ENCODE results near the gene PCGF2.

GRCh38 chr17:38710604-38710962 is 37.6 kb downstream of the PCGF2 start:
- TF ChIP-seq, protein P1, sequence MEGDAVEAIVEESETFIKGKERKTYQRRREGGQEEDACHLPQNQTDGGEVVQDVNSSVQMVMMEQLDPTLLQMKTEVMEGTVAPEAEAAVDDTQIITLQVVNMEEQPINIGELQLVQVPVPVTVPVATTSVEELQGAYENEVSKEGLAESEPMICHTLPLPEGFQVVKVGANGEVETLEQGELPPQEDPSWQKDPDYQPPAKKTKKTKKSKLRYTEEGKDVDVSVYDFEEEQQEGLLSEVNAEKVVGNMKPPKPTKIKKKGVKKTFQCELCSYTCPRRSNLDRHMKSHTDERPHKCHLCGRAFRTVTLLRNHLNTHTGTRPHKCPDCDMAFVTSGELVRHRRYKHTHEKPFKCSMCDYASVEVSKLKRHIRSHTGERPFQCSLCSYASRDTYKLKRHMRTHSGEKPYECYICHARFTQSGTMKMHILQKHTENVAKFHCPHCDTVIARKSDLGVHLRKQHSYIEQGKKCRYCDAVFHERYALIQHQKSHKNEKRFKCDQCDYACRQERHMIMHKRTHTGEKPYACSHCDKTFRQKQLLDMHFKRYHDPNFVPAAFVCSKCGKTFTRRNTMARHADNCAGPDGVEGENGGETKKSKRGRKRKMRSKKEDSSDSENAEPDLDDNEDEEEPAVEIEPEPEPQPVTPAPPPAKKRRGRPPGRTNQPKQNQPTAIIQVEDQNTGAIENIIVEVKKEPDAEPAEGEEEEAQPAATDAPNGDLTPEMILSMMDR (tag by site-specific recombination; IDR thresholded peaks at IDR 0.05) = no peak
- TF ChIP-seq ZNF221 (tag by site-specific recombination; IDR thresholded peaks at IDR 0.05; ENCODE audit: borderline replicate concordance) (no peak), ZNF624 (tag by site-specific recombination; IDR thresholded peaks at IDR 0.05) (no peak), YY1 (tag by site-specific recombination; IDR thresholded peaks at IDR 0.05) (no peak)
